Measurements from ENCODE around the gene ANKRD53.

Gene ANKRD53

DNA sequence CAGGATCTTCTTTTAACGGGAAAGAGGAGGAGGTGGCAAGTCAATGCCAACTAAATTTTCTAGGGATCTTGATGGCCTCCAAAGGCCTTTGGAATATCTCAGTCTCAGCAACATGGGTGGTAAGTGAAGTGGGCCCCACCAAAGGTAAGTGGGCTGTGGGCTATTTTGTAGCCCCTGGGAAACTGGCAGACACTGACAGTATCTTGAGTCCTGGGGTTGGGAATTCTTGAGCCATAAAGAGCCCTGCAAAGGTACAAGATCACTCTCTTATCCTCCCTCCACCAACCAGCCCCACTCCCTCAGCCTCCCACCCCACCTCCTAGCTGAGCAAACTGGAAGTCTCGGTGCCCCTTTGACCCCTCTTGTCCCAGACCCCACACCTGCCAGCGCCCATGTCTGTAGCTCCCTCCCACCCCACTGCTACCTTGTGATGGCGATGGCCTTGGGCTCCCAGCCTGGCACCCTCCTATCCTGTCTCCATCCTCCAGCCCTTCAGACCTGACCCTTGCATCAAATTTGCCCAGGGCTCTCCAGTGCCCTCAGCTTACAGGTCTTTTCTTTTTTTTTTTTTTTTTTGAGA lies 34.2 kb upstream of the ANKRD53 start:
- no peak for DNase-seq

DNA sequence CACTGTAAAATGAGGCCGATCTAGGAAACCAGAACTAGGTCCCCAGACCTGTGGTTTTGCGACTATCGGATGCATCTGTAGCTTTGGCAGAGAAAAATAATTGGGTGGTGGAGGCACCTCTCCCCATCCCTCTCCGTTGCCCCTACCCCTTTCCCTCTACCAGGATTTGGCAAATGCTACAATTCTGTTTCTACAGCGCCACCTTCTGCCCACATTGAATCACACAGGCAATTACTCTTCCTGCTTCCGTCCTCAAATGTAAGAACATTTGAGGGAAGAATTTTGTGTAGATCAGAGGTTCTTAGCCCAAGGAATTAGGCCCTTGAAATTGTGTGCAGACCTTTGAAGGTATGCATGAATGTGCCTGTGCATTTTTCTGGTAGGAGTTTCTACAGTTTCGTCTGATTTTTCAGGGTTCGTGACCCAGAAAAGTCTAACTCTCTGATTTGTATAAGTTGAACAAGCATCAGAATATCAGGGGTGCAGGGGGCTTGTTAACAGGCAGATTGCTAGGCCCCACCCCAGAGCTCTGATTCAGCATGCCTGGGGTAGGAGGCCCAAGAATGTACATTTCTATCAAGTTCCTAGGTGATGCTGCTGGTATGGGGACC lies 31.5 kb upstream of the ANKRD53 start:
- peak; percentile 45 to 60 for DNase-seq

DNA sequence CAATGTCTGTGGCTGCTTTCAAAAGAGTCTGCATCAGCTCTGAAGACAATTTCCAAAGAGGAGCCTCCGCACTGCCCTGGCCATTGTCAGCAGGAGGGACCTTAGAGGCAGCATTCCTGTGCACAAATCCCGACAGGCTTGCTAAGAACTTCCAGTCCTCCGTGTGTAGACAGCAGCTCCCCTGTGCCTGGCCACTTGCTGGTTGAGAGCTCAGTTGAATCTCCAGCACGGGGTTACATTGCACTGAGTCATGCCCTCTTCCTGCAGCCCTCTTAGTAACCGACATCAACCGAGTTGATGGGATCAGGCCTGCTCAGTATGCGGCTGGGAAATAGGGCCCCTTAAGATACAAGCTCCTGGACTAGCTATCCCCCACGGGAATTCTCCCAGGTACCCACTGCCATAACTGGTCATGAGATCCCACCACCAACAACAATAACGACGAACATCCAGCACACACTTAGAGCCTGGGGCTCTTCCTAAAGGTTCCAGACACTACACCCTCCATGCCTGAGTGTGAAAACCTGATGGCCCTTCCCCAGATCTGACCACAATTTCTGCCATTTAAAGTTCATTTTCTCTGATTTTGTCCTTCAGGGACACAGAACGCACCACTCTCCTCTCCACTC lies 30.8 kb upstream of the ANKRD53 start:
- DNase-seq = no peak

DNA sequence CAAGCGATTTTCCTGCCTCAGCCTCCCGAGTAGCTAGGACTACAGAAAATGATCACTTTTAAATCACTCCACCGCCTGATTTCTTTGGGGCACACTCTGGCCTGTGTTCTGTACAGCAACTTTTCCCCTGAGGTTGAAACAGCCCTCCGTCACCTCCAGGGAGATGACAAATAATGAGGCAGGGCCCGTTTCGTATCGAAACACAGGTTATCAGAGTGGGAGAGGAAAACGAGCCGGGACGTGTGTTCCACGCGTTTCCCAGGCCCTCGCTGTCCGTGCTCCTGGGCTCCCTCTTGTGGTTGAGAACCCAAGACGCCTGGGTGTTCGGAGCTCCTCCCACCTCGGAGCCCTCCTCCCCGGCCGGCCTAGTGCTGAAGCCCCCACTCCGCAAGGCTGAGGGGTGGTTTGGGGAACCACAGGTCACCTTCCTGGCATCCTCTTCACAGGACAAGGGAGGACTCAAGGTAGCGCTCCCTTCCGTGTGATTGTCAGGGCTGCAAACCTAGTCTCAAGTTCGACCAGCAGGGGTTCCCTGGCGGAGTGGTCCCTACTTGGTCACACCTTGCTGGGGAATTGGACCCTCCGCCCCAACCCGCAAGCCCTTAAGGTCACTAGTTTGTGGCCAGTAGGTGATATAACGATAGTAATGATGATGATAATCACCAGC lies 30.0 kb upstream of the ANKRD53 start:
- DNase-seq = peak; percentile 74 to 77

DNA sequence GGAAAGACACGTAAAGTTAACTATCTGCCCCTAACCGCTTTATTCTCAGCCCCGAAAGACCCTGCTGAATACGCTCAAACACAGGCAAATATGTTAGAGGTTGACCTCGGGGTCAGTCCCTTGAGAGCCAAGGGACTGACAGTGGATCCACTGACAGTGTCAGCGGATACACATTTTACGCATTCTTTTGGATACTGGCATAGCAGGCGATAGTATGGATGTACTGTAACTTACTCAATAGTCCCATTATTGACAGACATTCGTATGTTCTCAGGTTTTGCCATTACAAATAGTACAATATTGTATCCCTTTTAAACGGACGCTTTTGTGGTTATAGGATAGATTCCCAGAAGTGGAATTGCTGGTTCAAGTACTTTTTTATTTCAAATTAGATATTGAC lies 29.3 kb upstream of the ANKRD53 start:
- DNase-seq = no peak

DNA sequence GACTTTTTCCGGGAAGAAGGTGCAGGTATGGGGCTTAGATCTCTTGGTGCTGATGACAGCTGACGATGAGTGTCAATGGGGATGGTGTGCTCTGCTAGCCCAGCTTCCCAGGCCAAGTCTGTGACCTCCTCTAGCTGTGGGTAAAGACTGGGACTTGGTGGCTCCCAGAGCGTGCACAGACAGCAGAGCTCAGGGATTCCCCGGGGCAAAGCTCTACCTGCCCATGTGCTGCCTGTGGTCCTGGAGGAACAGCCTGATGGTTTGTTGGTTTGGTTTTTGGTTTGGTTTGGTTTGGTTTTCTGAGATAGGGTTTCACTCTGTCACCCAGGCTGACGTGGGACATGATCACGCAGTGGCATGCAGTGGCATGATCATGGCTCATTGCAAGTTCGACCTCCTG lies 23.5 kb upstream of the ANKRD53 start:
- DNase-seq = no peak

GRCh38 chr2:70956141-70956540 lies 22.3 kb upstream of the ANKRD53 start:
- DNase-seq = no peak

- DNase-seq = no peak
Observed at GRCh38 chr2:70957798-70958197, 20.6 kb upstream of the ANKRD53 start.

GRCh38 chr2:70958759-70959158 lies 19.7 kb upstream of the ANKRD53 start:
- no peak for DNase-seq

GRCh38 chr2:70959271-70959761 lies 19.1 kb upstream of the ANKRD53 start:
- DNase-seq = no peak

DNA sequence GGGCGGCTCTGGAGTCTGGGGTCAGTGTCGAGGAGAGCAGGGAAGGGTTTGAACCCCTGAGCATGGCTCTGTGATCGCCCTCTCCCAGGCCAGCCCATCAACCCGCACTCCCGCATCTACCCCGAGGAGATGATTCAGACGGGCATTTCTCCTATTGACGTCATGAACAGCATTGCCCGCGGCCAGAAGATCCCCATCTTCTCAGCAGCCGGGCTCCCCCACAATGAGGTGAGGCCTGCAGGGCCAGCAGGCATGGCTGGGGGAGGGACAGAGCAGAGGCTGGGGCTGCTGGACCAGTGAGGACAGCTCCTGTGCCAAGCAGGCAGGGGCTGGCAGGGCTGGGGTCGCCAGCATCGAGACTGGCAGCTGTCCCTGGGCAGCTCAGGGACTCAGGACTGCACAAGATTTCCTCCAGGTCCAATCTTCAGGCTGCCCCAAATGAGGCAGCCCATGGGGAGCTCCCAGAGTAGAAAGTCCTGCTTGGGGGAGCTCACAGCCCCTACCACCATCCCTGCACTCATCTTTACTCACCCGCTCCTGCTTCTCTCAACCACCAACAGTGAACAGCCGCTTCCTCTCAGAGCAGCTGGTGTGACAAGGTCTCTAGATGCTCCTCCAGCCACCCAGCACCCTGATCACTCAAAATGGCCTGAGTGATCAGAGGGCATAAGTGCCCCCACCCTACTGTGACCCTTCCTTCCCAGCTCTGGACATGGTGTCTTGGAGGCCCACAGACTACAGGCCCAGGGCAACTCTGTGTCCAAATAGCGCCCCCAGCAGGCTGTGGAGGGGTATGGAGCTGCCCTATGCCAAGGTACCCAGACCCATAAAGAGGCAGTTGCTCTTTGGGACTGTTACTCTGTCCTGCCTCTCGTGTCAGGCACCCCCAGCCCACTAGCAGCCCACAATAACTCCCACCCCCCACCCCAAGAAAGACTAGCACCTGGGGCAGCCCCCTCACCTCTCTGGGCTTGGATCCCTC lies 18.3 kb upstream of the ANKRD53 start:
- DNase-seq = no peak

- DNase-seq = no peak
Observed at GRCh38 chr2:70960833-70961647, 17.4 kb upstream of the ANKRD53 start.

- no peak for DNase-seq
Observed at GRCh38 chr2:70961648-70961994, 16.8 kb upstream of the ANKRD53 start.

- no peak for DNase-seq
Observed at GRCh38 chr2:70962211-70962884, 16.1 kb upstream of the ANKRD53 start.

- DNase-seq = no peak
Observed at GRCh38 chr2:70962885-70963878, 15.2 kb upstream of the ANKRD53 start.

- no peak for DNase-seq
Observed at GRCh38 chr2:70964133-70964532, 14.3 kb upstream of the ANKRD53 start.

DNA sequence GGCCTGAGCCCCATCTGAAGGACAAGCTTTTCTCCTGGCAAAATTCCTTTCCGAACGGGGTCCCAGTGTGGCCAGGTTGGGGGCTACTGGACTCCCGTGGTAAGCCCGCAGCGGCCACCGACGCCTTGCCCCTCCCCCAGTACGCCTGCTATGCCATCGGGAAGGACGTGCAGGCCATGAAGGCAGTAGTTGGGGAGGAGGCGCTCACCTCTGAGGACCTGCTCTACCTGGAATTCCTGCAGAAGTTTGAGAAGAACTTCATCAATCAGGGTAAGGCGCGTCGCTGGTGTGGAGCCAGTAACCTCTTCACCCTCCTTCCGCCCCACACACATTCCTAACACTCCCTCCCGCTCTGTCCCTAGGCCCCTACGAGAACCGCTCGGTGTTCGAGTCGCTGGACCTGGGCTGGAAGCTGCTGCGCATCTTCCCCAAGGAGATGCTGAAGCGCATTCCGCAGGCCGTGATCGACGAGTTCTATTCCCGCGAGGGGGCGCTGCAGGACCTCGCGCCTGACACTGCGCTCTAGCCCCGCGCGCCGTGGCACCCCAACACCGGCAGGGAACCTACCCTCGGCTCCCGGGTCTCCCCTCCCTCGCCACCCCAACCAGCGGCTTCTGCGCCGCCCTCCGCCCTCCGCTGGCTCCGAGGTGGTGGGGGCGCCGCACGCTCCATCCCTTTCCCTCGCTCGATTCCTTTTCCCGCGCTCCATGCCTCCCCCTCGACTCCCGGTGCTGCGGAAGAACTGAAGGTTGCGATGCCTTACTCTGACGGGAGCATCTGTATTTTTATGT lies 13.6 kb upstream of the ANKRD53 start:
- peak; percentile 81 to 83 for DNase-seq

DNA sequence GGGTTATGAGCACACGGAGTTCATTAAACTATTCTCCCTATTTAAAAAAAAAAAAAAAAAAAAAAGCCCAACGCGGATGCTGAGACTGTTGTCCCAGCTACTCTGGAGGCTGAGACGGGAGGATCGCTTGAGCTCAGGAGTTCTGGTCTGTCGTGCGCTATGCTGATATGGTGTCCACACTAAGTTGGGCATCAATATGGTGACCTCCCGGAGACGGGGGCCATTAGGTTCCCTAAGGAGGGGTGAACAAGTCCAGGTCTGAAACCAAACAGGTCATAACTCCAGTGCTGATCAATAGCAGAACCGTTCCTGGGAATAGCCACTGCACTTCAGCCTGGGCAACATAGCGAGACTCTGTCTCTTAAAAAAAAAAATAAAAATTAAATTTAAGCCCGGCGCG lies 12.9 kb upstream of the ANKRD53 start:
- DNase-seq = no peak

DNA sequence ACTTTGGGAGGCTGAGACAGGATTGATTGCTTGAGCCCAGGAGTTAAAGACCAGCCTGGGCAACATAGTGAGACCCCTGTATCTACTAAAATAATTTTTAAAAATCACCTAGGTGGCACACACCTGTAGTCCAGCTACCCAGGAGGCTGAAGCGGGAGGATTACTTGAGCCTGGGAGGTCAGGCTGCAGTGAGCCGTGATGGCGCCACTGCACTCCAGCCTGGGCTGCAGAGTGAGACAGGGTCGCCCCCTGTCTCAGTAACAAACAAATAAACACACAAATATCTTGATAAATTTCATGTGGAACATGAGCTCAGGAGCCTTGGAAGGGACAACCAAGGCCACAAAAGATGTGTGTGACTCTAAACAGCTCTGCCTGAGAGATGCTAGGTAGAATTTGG lies 11.7 kb upstream of the ANKRD53 start:
- DNase-seq = no peak
